Stimulated activated CD8-positive, alpha-beta memory T cell treated with anti-CD3 and anti-CD28 coated beads, Interleukin-15, amount 100 ng/mL, for 48 hours (primary cell): Measurements from ENCODE around the gene DOCK4.

Source experiments
- DNase-seq, 2 donors: peaks; one replicate each; pipeline ENCODE4 v3.0.0-alpha.2; 2020; ENCODE audit warnings: low read depth in 2 of 2

The DOCK4 gene

GRCh38 chr7:112012242-112012641, 194.0 kb downstream of the DOCK4 start:
- DNase-seq: no peak

- no peak for DNase-seq
These were observed 195.2 kb downstream of the DOCK4 start for GRCh38 chr7:112010994-112011393.

DNA sequence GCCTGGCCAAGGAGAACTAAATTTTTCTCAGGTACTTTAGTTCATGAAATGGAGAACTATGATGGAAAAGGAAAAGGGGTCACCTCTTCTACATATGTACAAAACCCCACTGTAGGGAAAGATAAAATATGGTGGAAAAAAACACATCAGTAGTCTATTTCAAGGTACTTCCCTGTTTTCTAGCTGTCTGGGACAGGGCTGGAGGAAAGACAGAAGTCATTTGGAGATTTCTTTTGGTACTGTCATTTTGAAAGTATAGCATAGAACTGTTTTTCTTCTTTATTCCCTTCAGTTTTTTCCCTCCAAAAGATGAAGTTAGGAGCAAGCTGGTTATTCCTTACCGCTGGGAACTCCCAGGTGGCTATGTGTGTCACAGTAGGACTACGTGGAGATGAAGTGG, 196.1 kb downstream of the DOCK4 start:
- DNase-seq: no peak

- DNase-seq: no peak
These were observed 197.1 kb downstream of the DOCK4 start for GRCh38 chr7:112009081-112009480.

GRCh38 chr7:112007185-112007584, 199.0 kb downstream of the DOCK4 start:
- no peak for DNase-seq

DNA sequence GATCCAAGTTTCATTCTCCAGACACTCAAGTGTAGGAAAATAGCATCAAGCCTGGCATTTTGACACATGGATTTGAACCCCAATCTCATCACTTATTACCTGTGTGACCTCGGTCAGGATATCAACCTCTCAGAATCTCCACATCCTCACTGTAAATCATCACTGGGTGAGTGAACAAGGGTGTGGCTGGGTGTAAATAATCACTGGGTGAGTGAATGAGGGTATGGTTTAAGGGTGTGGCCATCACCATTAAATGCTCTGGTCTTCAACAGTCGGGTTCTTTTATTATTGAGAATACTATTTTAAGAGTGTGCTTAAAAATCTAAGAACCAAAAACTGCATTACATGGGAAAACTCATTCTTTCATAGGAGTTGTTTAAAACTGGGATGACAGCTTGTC, 200.1 kb downstream of the DOCK4 start:
- no peak for DNase-seq

DNA sequence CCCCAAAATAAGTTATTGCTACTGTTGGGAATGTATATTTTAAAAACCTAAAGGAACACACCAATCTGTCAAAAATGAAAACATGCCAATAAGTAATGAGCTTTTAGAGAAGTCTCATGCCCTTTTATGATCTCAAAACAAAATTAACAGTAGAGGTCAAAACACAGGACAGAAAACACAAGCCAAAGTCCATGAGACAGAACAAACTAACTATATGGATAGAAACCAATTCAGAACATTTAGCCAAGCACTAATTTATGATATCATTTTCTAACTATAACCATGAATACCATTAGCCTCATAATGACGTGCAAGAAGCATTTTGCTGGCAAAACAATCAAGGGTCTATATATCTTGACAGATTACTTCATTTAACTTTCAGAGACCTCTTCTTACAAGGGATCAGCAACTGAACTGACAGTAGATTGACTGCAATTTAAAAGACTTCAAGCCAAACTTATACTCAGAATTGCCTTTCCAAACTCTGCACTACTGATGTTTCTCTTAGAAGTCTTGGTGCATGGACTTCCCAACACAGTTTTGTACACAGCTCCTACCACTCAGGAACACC, 200.9 kb downstream of the DOCK4 start:
- no peak for DNase-seq

DNA sequence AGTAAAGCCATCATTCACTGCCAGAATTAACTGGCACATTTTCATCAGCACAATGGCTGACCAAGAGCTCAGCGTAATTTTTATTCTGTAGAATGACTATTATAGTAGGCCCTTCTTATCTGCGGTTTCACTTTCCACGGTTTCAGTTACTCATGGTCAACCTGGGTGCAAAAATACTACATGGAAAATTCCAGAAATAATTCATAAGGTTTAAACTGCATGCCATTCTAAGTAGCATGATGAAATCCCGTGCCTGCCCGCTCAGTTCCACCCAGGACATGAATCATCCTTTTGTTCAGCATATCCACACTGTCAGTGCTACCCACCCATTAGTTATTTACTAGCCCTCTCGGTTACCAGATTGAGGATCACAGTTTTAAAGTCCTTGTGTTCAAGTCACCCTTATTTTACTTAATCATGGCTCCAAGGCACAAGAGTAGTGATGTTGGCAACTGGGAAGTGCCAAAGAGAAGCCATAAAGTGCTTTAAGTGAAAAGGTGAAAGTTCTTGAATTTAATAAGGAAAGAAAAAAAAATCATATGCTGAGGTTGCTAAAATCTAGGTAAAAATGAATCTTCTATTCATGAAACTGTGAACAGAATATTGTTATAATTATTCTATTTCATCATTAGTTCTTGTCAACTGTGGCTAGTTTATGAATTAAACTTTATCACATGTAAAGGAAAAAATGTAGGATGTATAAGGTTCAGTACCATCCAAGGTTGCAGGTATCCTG, 204.9 kb downstream of the DOCK4 start:
- no peak for DNase-seq

- no peak for DNase-seq
These were observed 207.9 kb downstream of the DOCK4 start for GRCh38 chr7:111998326-111998725.

GRCh38 chr7:111997546-111997945, 208.7 kb downstream of the DOCK4 start:
- no peak for DNase-seq

- no peak for DNase-seq
These were observed 213.6 kb downstream of the DOCK4 start for GRCh38 chr7:111992601-111993000.

DNA sequence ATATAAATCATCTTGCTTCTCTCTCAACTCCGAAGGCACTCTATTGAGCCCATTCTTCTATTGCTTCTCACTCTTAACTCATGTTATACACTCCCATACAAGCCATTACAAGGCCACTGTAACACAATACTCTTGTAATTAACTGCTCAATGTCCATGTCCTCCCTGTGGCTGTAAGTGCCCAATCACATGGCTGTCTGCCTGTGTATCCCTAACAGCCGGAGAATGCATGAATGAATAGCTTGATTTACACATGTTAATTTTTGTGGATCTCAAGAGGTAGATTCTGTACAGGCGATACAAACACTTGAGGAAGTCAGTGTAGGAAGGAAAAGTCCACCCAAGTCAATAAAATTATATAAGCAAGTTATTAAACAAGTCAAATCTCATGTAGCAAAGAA, 215.6 kb downstream of the DOCK4 start:
- DNase-seq: no peak

DNA sequence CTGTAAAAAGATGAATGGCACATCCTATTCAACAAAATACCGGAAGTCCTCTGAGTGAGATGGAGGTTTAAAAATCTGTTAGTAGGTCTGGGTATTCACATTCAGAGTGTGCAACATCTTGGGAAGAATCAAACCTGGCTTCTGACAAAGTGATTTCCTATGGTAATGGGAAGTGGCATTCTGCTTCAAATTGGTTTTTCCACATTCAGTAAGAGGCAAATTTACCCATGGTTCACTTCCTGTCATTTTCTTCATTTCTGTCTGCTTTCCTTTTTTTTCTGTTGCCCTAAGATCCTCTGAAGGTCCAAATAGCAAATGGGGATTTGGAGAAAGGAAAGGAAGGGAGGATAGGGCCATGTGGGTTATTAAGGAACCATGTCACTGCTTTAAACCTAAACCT, 218.3 kb downstream of the DOCK4 start:
- DNase-seq: no peak

DNA sequence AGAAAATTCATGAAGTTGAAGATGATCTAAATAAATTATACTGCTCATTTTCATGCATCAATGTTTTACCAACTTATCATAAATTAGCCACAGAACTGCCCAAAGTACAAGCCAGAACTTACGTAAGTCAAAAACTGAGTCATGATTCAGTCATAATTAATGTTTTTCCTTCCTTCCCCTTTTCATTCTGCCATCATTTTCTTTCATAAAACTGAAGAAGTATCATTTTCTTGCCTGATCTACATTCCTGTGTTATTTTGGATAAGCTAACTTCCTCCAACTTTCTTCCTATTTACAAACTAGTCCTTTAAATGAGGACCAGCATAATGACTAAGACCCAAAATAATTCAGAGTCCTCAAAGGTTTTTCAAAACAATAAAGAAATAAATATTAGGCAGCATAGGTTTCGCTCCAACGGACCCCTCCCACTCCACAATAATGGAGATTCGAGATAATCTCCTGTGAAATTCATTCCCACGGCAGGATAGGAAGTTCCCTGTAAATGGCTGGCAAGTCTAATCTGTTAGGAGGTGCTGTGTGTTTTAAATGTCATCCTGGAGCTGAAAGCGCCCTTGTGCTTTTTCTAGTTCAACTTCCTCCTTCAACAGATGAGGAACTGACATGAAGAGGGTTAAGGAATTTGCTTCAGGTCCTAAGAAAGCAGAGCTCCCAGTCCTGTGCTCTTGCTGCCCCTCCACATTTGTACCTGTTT, 218.9 kb downstream of the DOCK4 start:
- no peak for DNase-seq

DNA sequence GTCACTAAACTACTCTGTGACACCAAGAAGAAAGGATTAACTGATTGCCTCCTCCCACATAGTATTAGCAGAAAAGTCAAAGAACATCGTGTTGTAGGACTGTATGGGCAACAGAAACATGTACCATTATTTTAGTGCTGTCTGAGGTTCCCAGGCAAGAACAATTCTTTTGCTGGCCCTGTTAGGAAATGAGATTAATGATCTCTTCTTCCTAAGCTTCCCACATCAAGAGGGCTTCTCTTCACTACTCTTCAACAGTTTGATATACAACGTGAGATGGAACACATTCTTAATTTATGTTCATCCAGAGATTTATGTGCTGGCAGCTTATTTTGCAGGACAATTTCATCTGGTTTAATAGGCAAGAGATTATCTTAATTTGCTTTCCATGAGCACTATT, 219.6 kb downstream of the DOCK4 start:
- DNase-seq: no peak

- no peak for DNase-seq
These were observed 220.4 kb downstream of the DOCK4 start for GRCh38 chr7:111985798-111986197.

DNA sequence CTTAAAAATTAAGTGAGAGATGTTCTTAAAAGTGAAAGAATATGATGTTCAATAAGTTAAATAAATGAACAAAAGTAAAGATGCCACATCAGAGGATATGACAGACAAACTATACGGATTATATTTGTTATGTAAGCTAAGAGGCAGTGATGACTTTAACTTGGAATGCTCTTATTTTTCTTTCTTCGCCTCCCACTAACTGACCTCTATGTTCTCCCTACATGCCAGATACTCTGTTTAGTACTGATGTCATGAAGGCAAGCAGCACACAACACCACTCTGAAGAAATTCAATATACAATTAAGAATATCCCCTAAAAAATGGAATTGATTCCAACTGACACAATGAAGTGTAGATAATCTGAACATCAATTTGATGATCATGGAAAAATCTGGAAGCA, 223.4 kb downstream of the DOCK4 start:
- no peak for DNase-seq

DNA sequence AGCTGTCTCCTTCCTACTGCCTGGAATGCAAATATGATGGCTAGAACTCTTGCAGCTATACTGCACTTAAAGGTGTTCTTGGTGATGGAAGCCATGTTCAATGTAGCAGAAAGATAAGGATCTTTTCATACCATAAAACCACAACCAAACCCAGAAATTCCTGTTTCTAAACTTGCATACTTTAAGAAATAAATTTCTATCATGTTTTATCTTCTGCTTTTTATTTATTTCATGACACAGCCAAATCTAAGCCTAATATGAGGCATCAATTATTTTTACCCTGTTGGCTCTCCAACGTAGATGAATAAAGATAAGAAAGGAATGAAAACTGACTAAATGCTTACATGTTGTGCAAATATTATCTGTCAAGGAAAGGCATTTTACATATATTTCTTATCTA, 224.1 kb downstream of the DOCK4 start:
- no peak for DNase-seq

- DNase-seq: no peak
These were observed 225.5 kb downstream of the DOCK4 start for GRCh38 chr7:111980725-111981124.

- no peak for DNase-seq
These were observed 230.9 kb downstream of the DOCK4 start for GRCh38 chr7:111975346-111975745.

DNA sequence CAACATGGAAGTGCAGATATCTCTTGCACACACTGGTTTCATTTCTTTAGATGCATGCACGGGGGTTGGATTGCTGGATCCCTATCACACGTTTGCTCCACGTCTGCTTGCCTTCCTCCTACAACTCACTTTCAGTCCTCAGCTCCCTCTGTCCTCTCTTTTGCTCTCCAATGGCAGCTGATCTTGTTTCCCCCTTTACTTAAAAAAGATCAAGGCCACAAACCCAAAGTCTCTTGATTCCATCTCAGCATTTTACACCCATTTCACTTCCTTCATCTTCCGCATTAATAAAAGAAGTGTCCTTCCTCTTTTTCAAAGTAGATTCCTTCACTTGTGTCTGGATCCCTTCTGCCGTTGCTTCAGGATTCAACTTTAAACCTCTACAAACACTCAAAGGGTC, 245.2 kb downstream of the DOCK4 start:
- DNase-seq: no peak

GRCh38 chr7:111958896-111959295, 247.3 kb downstream of the DOCK4 start:
- no peak for DNase-seq

GRCh38 chr7:111958431-111958830, 247.8 kb downstream of the DOCK4 start:
- no peak for DNase-seq
